Psoas muscle (tissue), 8 donors: ENCODE measurements around the gene ZNF675. TPM values are rescaled to one million over a fixed set of nuclear protein-coding genes. Genes with fewer than 3 reads are reported as not detected.
"Not testable (repeated sequence)": the region's sequence is repeated elsewhere in the genome, so short reads cannot be mapped to it uniquely, and the experiment has no call there.

ENCODE experiments used
- ATAC-seq, 4 donors: fragments of 200-7000 bp; cut with Tn5 transposase; one replicate each; pipeline ENCODE4 v1.9.1; 2020; ENCODE audit warnings: moderate library complexity in 3 of 4, mild to moderate bottlenecking in 2 of 4
- DNase-seq, 2 donors: peaks; one replicate each; pipeline ENCODE4 v3.0.0-alpha.2; 2020
- H3K27ac ChIP-seq: fragments of 200-600 bp; one replicate; pipeline ENCODE4 v1.8.0; 2022
- H3K27me3 ChIP-seq, 3 donors: fragments of 200-600 bp in 1 of 3; one replicate each; pipeline versions ENCODE4 v1.6.1 to v1.8.0; 2013 to 2022; ENCODE audit warnings: low read length in 2 of 3, mild to moderate bottlenecking in 2 of 3, moderate library complexity in 1 of 3; ENCODE audit not compliant: insufficient read depth in 3 of 3
- H3K36me3 ChIP-seq, 2 donors: fragments of 200-600 bp in 1 of 2; one replicate each; pipeline versions ENCODE4 v1.6.1 to v1.8.0; 2013 to 2022; ENCODE audit warnings: low read depth in 1 of 2, mild to moderate bottlenecking in 1 of 2, moderate library complexity in 1 of 2; ENCODE audit not compliant: insufficient read depth in 1 of 2
- H3K4me1 ChIP-seq: fragments of 200-600 bp; one replicate; pipeline ENCODE4 v1.8.0; 2022
- H3K4me3 ChIP-seq: fragments of 200-600 bp; one replicate; pipeline ENCODE4 v1.8.0; 2022; ENCODE audit warnings: mild to moderate bottlenecking
- H3K9me3 ChIP-seq: fragments of 200-600 bp; one replicate; pipeline ENCODE4 v1.8.0; 2022
- CTCF ChIP-seq: fragments of 200-600 bp; IDR thresholded peaks from one replicate; pipeline ENCODE4 v1.8.0; 2022; ENCODE audit warnings: antibody characterized with exemption
- WGBS, 3 donors: extraction: QIAGEN DNeasy Blood & Tissue Kit; methylation state at CpG; one replicate each; pipeline versions ENCODE4 v1.1.6 to v1.1.7; 2013; 5-methylcytosine and 5-hydroxymethylcytosine counted together
- intact Hi-C, 2 donors: fragments of 100-400 bp; cut with DNase I; formaldehyde crosslinking; loops; one replicate each; pipeline versions ENCODE4 v1.11.0 to v1.14.2; 2022
- long read RNA-seq, 2 donors: library from polyadenylated mRNA; unstranded; transcript quantifications; one replicate each; pipeline ENCODE4 v2.0.0, GENCODE V29; 2021
- polyA plus RNA-seq, 3 donors: library from polyadenylated mRNA; stranded (reverse); fragments of 200-250 nt; gene quantifications; one replicate each; pipeline ENCODE4 v1.2.3, GENCODE V29; 2013
- total RNA-seq, 4 donors: library from RNA; stranded (reverse); fragmentation: NEBNext Ultra II Directional in 2 of 4; extraction: Animal tissue kit (Norgen Biotek cat#: 25700) in 2 of 4; gene quantifications; one replicate each; pipeline versions ENCODE4 v1.2.1 to v1.2.4, GENCODE V29; 2021 to 2023
- donor health status: healthy with polysubstance abuse.
- donor health status: DM: no; HTN: no; CAD: no; lungs with moderate emphysema.
- donor health status: Bipolar disorder and iron deficiency.
- donor health status: healthy.
- donor health status: DM: yes; HTN: yes; CAD: no.
- donor health status: DM: no; HTN: no; CAD: no.
- donor health status: DM: no; HTN: no; CAD: no.
- donor health status: DM: yes; HTN: yes; CAD: no.

The ZNF675 gene
- total RNA-seq (1 to 10 TPM in 3 of 4 donors, under 1 TPM in 1; 0.86 to 2.0 (median 1.4) TPM), polyA plus RNA-seq (1 to 10 TPM in 1 of 3 donors, under 1 TPM in 2; 0.51 to 1.5 (median 0.84) TPM)
- long read RNA-seq, donor 1 = 0 reads
- long read RNA-seq, donor 2, partial matches to known transcripts = 0 of 2 reads
- long read RNA-seq, donor 2, other reads (novel, unspliced or antisense) = 0 of 2 reads

GRCh38 chr19:23686621-23687423 lies at the start of gene ZNF675:
Gene ZNF675 (minus strand): TSS chr19:23687212. CDS start chr19:23687033, 179 bp downstream.
- TF ChIP-seq CTCF = no peak
- DNase-seq = peak; percentile 92 to 94

GRCh38 chr19:23730729-23731465 lies 43.9 kb upstream of the ZNF675 start:
- H3K27ac ChIP-seq, H3K4me1 ChIP-seq, H3K9me3 ChIP-seq, H3K36me3 ChIP-seq, DNase-seq, ATAC-seq, H3K27me3 ChIP-seq, intact Hi-C loops, H3K4me3 ChIP-seq: not testable (repeated sequence)
- 83 to 86% (median 84%) methylated on average over 6 of the region's 6 CpGs for WGBS, 3 donors

More at GRCh38 chr19:23686621-23687423, at the start of gene ZNF675:
- intact Hi-C loops = loop anchor here in 1 of 2 donors (10.0 kb wide), 1 partner anchor 348 kb away; no protein-coding TSS in a partner anchor
- Histone ChIP-seq H3K27me3 (no peaks in the 10 kb centered on the region), H3K4me3 (peak within 1 kb of the TSS; percentile 79), H3K36me3 (no peaks in the 10 kb centered on the region), H3K9me3 (no peaks in the 10 kb centered on the region), H3K27ac (peak within 1 kb of the TSS; percentile 63), H3K4me1 (no peaks in the 10 kb centered on the region)
- peak; percentile 86 to 97 (median 94) for ATAC-seq
- WGBS, 3 donors = 0 to 1% (median 0%) methylated on average over 33 of the region's 33 CpGs

GRCh38 chr19:23724161-23724560 lies 37.1 kb upstream of the ZNF675 start:
- H3K36me3 ChIP-seq, H3K9me3 ChIP-seq, ATAC-seq, DNase-seq, H3K4me3 ChIP-seq, H3K4me1 ChIP-seq, H3K27ac ChIP-seq, intact Hi-C loops, H3K27me3 ChIP-seq: not testable (repeated sequence)
- WGBS, 3 donors = 3 to 8% (median 6%) methylated on average over 2 to 3 of the region's 6 CpGs

GRCh38 chr19:23718802-23719201 lies 31.8 kb upstream of the ZNF675 start:
- no peaks in the 10 kb centered on the region for H3K4me1 ChIP-seq
- no peak for TF ChIP-seq CTCF
- no peak overlapping the region for H3K27ac ChIP-seq
- WGBS, 3 donors = 7 to 9% (median 8%) methylated on average over 12 of the region's 12 CpGs
- H3K27me3 ChIP-seq = no peaks in the 10 kb centered on the region
- no peak for ATAC-seq
- intact Hi-C loops = no loop called here
- DNase-seq = no peak
- H3K4me3 ChIP-seq = no peak overlapping the region
- H3K36me3 ChIP-seq = no peaks in the 10 kb centered on the region
- H3K9me3 ChIP-seq = no peaks in the 10 kb centered on the region

- no peak for TF ChIP-seq CTCF
- Histone ChIP-seq H3K36me3 (no peaks in the 10 kb centered on the region), H3K27me3 (no peaks in the 10 kb centered on the region), H3K4me1 (no peaks in the 10 kb centered on the region), H3K27ac (no peak overlapping the region), H3K9me3 (no peaks in the 10 kb centered on the region), H3K4me3 (no peak overlapping the region)
- no peak for ATAC-seq
- DNase-seq = no peak
- intact Hi-C loops = no loop called here
Observed at GRCh38 chr19:23716792-23717191, 29.8 kb upstream of the ZNF675 start.
